Spinal cord (tissue), 10 donors: ENCODE measurements around the gene JTB. TPM values are rescaled to one million over a fixed set of nuclear protein-coding genes. Genes with fewer than 3 reads are reported as not detected.

Experiments used
- DNase-seq, 6 donors: peaks; one replicate each; pipeline versions ENCODE4 v3.0.0 to v3.0.0-alpha.2; 2013 to 2015; ENCODE audit warnings: low spot score in 6 of 6, low read depth in 4 of 6
- H3K27ac ChIP-seq: one replicate; pipeline ENCODE4 v1.5.1; 2013; ENCODE audit warnings: low read depth, low read length, control low read depth
- H3K27me3 ChIP-seq: one replicate; pipeline ENCODE4 v1.6.1; 2013; ENCODE audit warnings: low read length; ENCODE audit not compliant: control insufficient read depth, insufficient read depth
- H3K36me3 ChIP-seq: one replicate; pipeline ENCODE4 v1.6.1; 2013; ENCODE audit warnings: low read length; ENCODE audit not compliant: control insufficient read depth, insufficient read depth
- H3K4me1 ChIP-seq: one replicate; pipeline ENCODE4 v1.6.1; 2013; ENCODE audit warnings: low read length; ENCODE audit not compliant: control insufficient read depth, insufficient read depth
- H3K4me3 ChIP-seq: one replicate; pipeline ENCODE4 v1.5.1; 2013; ENCODE audit warnings: low read depth, low read length, control low read depth
- H3K9me3 ChIP-seq: one replicate; pipeline ENCODE4 v1.6.1; 2013; ENCODE audit warnings: low read length; ENCODE audit not compliant: control insufficient read depth, insufficient read depth
- WGBS: methylation state at CpG from one replicate; pipeline ENCODE4 v1.1.5; 2013; ENCODE audit warnings: missing lambda C conversion rate; ENCODE audit not compliant: insufficient coverage; 5-methylcytosine and 5-hydroxymethylcytosine counted together
- polyA plus RNA-seq, 2 donors: library from polyadenylated mRNA; unstranded; fragments of 120-200 nt; gene quantifications; one replicate each; pipeline ENCODE4 v1.2.1, GENCODE V29; 2013; ENCODE audit not compliant: insufficient read length in 2 of 2
- total RNA-seq, 2 donors: library from RNA; depleted of rRNA in 1 of 2; stranded (reverse); fragments of 120-200 nt in 1 of 2; fragments of >200 nt in 1 of 2; gene quantifications; one replicate each; pipeline versions ENCODE4 v1.2.3 to v1.2.4, GENCODE V29; 2013 to 2014
- donor health status: healthy.

JTB gene
- total and polyA plus RNA-seq, 4 donors, result 79.4 to 140 (median 118) TPM

DNA sequence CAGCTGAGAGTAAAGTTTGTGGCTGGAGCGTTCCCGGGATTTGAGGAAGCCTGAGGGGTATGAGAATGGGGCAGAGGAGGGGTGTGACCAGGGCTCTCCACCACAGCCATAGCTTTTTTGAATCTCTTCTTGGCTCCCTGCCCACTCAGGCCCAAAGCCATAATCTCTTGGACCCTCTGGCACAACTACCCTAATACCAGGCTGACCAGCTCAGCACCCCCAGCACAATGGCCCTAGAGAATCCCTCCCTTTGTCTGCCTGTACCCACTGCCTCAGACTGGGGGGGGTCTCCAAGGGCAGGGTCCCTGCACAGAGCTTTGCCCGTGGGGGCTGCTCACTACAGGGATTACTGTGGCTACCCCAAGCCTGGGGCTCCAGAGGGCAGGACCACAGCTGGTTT is 38.5 kb downstream of the JTB start:
- no peaks in the 10 kb centered on the region for H3K27me3 ChIP-seq
- DNase-seq, result no peak
- H3K36me3 ChIP-seq, result peaks cover 92% of the 10 kb centered on the region
- 90% methylated on average over 1 of the region's 3 CpGs for WGBS
- H3K4me3 ChIP-seq, result no peak overlapping the region
- no peaks in the 10 kb centered on the region for H3K9me3 ChIP-seq
- H3K27ac ChIP-seq, result no peak overlapping the region
- H3K4me1 ChIP-seq, result peaks cover under 1% of the 10 kb centered on the region

DNA sequence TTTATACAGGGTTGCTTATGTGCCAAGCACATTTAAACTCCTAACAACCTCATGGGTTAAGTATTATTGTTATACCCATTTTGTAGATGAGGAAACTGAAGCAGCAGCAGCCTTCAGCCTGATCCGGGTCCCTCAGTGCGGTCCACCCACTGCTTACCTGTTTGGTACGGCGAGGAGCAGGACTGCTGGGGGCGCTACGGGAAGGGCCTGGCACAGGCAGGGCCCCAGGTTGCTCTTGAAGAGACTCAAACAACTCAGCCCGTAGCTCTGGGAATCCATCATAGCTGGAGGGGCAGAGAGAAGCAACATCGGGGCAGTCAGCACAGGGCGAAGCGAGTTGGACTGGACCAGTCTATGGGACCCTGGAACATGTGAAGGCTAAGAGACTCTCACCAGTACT is 40.1 kb downstream of the JTB start:
- no peaks in the 10 kb centered on the region for H3K27me3 ChIP-seq
- H3K36me3 ChIP-seq, result peaks cover 97% of the 10 kb centered on the region
- no peak for DNase-seq
- no peaks in the 10 kb centered on the region for H3K4me1 ChIP-seq
- 96% methylated on average over 10 of the region's 10 CpGs for WGBS
- no peaks in the 10 kb centered on the region for H3K9me3 ChIP-seq
- no peak overlapping the region for H3K4me3 ChIP-seq
- H3K27ac ChIP-seq, result no peak overlapping the region

DNA sequence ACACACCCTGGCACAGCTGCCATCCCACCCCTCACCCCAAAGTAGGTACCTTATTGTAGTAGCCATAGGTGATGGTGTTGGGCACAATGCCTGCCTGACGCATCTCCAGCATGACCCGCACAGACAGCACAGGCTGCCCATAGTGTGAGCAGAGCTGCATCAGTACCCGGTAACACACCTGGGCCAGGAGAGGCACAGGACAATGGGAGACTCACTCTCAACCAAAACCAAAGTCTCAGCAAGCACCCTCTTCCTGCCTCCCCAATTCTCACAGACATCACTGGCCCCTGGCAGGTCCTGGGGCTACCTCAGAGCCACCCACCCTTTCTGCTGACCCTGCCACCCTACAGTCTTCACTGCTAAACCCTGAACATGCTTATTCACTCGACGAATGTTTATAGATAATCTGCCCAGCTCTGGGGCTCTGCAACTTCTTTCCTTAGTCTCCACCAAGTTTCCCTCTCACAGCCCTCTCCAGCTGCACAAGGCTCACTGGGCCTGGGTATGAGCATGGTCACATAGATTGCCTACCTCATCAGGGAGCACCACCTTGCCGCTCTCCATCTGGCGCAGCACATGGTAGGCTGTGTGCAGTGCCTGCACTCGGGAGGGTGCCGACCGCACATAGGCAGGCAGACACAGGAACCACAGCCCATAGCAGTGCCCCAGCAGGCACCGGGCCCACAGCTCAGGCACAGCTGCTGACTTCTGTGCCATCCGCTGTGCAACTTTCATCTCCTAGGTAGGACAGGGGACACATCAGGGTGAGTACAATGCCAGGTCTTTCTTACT is 41.3 kb downstream of the JTB start:
- no peak overlapping the region for H3K4me3 ChIP-seq
- no peak overlapping the region for H3K27ac ChIP-seq
- peaks cover 95% of the 10 kb centered on the region for H3K36me3 ChIP-seq
- DNase-seq, result no peak
- 92% methylated on average over 12 of the region's 12 CpGs for WGBS
- H3K27me3 ChIP-seq, result no peaks in the 10 kb centered on the region
- no peaks in the 10 kb centered on the region for H3K9me3 ChIP-seq
- no peaks in the 10 kb centered on the region for H3K4me1 ChIP-seq

DNA sequence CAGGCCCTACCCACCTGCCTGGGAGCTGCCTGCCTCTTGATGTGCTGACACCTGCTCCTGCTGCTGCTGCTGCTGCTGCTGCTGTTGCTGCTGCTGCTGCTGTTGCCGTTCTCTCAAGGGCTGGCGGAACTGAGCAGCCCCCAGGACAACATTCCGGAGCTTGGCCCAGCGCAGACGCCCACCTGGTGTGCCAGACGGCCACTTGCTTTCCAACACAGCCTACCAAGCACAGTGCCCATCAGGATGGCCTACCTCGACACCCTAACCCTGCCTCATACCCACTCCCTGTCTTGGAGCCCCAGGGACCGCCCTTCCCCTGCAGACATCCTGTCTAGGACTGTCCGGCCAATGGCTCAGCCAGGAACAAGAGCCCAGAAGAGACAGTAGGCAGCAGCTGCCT is 42.7 kb downstream of the JTB start:
- DNase-seq, result no peak
- Histone ChIP-seq H3K9me3 (no peaks in the 10 kb centered on the region), H3K4me3 (no peak overlapping the region), H3K4me1 (no peaks in the 10 kb centered on the region), H3K27me3 (no peaks in the 10 kb centered on the region), H3K27ac (no peak overlapping the region), H3K36me3 (peaks cover 90% of the 10 kb centered on the region)
- WGBS, result 99% methylated on average over 9 of the region's 9 CpGs

DNA sequence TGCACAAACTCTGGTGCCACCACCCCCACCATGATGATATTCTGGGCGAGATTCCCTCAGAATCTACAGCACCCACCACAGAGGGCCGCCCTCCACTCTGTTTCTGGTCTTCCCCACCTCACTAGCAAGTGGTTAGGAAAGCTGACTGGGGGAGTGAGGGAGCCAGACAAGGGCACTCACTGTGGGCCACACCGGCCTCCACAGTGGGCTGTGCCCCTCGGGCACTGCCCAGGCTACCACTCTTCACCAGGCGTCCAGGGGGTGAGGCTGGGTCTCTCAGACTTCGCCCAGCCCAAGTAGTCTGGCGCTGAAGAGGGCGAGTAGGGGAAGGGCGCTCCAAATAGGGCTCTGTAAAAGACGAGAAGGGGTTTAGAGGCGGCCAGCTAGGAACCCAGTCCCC is 43.5 kb downstream of the JTB start:
- Histone ChIP-seq H3K27me3 (no peaks in the 10 kb centered on the region), H3K27ac (no peak overlapping the region), H3K4me1 (peaks cover 6% of the 10 kb centered on the region), H3K36me3 (peaks cover 88% of the 10 kb centered on the region), H3K4me3 (no peak overlapping the region), H3K9me3 (no peaks in the 10 kb centered on the region)
- DNase-seq, result no peak
- WGBS, result 97% methylated on average over 9 of the region's 11 CpGs

DNA sequence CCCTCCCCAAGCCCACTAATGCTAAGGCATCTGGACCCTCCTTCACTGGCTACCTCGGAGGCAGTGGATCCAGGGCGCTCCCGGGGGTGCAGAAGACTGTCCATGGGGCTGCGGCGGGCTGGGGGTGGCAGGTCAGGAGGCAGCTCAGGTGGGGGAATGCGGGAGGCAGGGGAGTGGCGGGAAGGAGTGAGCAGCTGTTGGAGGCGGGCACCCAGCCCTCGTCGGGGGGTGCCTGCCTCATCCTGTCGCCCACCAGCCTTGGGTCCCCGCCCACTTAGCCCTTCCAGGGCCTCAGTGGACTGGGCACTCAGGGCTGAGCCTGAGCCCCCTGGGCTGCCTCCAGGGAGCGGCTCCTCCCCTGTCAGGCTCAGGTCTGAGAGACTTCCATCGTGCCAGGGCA is 44.0 kb downstream of the JTB start:
- Histone ChIP-seq H3K4me1 (peaks cover 9% of the 10 kb centered on the region), H3K9me3 (no peaks in the 10 kb centered on the region), H3K4me3 (no peak overlapping the region), H3K36me3 (peaks cover 83% of the 10 kb centered on the region), H3K27me3 (no peaks in the 10 kb centered on the region), H3K27ac (no peak overlapping the region)
- WGBS, result 96% methylated on average over 14 of the region's 14 CpGs
- DNase-seq, result no peak

DNA sequence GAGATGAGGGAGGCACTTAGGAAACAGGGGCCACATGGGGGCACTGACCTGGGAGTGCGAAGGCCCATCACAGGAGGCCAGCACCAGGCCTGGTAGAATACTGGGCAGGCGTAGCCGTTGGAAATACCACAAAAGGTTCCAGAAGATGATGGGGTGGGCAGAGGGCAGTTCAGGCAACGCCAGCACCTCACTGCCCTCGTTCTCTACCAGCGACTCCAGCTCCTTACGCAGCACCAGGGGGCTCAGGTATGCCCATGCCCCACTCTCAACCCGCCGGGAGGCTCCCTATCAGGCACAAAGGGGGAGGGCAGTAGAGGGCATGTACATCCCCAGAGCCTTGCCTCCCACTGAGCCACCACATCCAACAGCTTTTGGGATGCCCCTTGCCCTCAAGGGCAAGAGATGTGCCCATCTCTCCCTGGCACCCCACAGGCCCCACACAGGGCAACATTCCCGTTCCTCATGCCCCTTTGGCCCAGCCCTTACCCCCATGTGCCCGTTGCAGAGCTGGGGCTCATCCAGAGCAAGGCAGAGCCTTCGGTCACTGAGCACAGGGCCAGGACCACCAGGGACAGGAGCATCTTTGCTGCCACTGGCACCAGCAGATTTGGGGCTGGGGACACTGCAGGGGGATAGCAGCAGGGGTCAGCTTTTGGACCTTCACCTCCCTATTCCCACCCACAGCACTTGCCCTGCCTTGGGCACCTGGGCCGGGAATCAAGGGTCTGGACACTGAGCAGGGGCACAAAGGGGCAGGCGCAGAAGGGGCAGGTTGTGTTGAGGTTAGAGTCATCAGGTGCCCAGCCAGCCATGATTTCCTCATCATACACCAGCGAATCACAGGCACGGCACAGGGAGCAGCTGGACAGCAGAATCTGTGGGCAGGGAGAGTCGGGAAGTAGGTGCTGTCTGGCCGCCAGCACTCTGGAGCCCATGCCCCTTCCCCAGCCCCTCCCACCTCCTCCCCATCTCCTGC is 45.0 kb downstream of the JTB start:
- H3K4me1 ChIP-seq, result peaks cover 15% of the 10 kb centered on the region
- DNase-seq, result no peak

DNA sequence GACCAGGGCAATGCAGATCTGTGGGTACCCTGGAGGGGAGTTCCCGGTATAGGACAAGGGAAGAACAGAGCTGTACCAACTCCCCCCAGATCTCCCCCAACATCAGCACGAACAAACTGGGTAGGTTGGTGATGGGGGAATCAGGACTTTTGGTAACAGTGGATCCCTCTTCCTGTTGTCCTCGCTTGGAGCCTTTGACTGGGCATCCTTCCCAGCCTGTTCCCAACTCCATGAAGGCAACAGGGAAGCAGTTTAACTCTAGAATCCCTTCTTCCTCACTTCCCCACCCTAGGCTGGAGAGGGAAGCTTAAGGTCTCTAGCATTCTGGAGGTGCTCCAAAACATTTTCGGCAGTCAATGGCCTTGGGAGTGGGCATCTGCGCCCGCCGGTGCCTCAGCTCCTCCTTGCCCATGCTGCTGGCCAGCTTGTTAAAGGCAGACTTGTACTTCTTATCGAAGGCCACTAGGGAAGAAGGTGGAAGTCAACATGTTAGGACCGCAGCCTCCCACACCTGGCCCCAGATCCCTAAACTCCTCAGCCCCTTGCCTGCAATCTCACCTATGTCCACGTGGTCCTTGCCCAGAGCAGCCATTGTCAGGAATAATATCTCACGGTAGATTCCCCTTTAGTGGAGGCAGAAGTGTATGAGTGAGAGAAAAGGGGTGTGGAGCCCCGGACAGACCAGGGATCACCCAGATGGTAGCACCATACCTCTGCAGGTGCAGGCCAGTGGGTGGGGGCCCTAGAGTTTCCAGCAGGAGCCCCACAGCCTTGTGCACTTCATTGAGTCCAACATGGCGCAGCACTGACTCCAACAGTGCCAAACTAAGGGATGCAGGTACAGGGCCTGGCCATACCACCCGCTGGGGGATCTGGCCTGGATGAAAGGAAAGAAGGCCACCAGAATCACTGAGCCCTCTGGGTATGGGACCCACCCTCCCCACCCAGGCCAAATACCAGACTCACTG is 47.2 kb downstream of the JTB start:
- H3K9me3 ChIP-seq, result no peaks in the 10 kb centered on the region
- peaks cover 15% of the 10 kb centered on the region for H3K4me1 ChIP-seq
- DNase-seq, result no peak
- H3K36me3 ChIP-seq, result peaks cover 54% of the 10 kb centered on the region
- no peak overlapping the region for H3K27ac ChIP-seq
- no peaks in the 10 kb centered on the region for H3K27me3 ChIP-seq
- WGBS, result 94% methylated on average over 11 of the region's 14 CpGs
- H3K4me3 ChIP-seq, result no peak overlapping the region

More for the DNA sequence above, 45.0 kb downstream of the JTB start:
- Histone ChIP-seq H3K27ac (no peak overlapping the region), H3K27me3 (no peaks in the 10 kb centered on the region), H3K9me3 (no peaks in the 10 kb centered on the region), H3K36me3 (peaks cover 75% of the 10 kb centered on the region), H3K4me3 (no peak overlapping the region)
- 97% methylated on average over 14 of the region's 18 CpGs for WGBS

DNA sequence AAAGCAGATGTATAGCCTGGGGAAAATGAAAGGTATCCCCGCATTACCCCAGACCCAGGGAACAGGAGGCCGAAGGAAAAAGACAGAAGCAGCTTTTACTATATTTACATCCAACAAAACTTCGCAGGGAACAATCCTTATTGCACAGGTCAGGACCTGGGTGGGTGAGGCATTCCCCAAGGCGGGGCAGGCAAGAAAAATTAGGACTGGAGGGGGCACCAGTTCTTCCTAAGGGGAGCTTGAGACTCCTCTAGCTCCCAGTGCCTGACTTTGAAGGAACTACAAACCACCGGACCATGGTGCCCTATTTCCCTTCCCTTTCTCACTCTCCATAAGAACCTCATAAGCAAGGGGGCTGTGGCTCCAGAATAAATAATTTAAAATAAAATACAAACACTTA is 48.0 kb downstream of the JTB start:
- DNase-seq, result no peak
- peaks cover 45% of the 10 kb centered on the region for H3K36me3 ChIP-seq

More for the DNA sequence above, 48.0 kb downstream of the JTB start:
- WGBS, result 100% methylated on average over 1 of the region's 5 CpGs
- Histone ChIP-seq H3K4me1 (peaks cover 15% of the 10 kb centered on the region), H3K4me3 (no peak overlapping the region), H3K27me3 (no peaks in the 10 kb centered on the region), H3K9me3 (no peaks in the 10 kb centered on the region), H3K27ac (peak overlapping the region; percentile 75)
